BE2C (cell line): Measurements from ENCODE around the gene CABLES1.

ENCODE experiments used
- DNase-seq: peaks from one replicate; pipeline ENCODE4 v3.0.0-alpha.2; 2020
- H3K27me3 ChIP-seq: fragments of 250-450 bp; sonication (Bioruptor Pico); 2 replicates; pipeline ENCODE4 v1.5.1; 2020; ENCODE audit warnings: mild to moderate bottlenecking
- H3K36me3 ChIP-seq: fragments of 250-450 bp; sonication (Bioruptor Pico); 2 replicates; pipeline ENCODE4 v1.5.1; 2020; ENCODE audit warnings: mild to moderate bottlenecking
- H3K4me1 ChIP-seq: fragments of 250-450 bp; sonication (Bioruptor Pico); 2 replicates; pipeline ENCODE4 v1.5.1; 2020
- H3K4me3 ChIP-seq: 2 replicates; pipeline ENCODE4 v1.5.1; 2011; ENCODE audit warnings: low read depth, low read length
- H3K9me3 ChIP-seq: fragments of 250-450 bp; sonication (Bioruptor Pico); 2 replicates; pipeline ENCODE4 v1.5.1; 2020
- TF ChIP-seq, protein P1 (sequence below): IDR thresholded peaks from 2 replicates; pipeline ENCODE4 v1.5.1; 2012; ENCODE audit warnings: mild to moderate bottlenecking, low read depth, low read length

Gene CABLES1

DNA sequence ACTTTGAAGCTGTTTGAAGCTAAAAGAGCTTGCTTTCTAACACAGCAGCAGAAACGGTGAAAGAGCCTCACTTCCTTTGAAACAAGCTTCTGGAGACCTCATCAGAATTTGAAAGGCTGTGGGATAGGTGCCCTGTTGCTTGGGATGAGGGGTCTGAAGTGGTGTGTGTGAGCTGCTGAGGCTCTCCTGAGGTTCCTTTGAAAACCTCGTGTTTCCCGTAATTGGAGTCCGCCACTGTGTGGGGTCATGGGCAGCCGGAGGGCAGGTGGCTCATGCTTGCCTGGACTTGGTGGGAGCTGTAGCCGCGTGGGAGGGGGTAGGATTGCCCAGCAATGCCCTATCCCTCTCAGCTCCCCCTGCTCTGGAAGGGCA, 34.4 kb downstream of the CABLES1 start:
- Histone ChIP-seq H3K27me3 (no peaks in the 10 kb centered on the region), H3K9me3 (no peaks in the 10 kb centered on the region), H3K36me3 (no peaks in the 10 kb centered on the region), H3K4me1 (no peaks in the 10 kb centered on the region), H3K4me3 (no peak overlapping the region)
- DNase-seq: no peak
- TF ChIP-seq, protein P1, sequence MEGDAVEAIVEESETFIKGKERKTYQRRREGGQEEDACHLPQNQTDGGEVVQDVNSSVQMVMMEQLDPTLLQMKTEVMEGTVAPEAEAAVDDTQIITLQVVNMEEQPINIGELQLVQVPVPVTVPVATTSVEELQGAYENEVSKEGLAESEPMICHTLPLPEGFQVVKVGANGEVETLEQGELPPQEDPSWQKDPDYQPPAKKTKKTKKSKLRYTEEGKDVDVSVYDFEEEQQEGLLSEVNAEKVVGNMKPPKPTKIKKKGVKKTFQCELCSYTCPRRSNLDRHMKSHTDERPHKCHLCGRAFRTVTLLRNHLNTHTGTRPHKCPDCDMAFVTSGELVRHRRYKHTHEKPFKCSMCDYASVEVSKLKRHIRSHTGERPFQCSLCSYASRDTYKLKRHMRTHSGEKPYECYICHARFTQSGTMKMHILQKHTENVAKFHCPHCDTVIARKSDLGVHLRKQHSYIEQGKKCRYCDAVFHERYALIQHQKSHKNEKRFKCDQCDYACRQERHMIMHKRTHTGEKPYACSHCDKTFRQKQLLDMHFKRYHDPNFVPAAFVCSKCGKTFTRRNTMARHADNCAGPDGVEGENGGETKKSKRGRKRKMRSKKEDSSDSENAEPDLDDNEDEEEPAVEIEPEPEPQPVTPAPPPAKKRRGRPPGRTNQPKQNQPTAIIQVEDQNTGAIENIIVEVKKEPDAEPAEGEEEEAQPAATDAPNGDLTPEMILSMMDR: no peak

DNA sequence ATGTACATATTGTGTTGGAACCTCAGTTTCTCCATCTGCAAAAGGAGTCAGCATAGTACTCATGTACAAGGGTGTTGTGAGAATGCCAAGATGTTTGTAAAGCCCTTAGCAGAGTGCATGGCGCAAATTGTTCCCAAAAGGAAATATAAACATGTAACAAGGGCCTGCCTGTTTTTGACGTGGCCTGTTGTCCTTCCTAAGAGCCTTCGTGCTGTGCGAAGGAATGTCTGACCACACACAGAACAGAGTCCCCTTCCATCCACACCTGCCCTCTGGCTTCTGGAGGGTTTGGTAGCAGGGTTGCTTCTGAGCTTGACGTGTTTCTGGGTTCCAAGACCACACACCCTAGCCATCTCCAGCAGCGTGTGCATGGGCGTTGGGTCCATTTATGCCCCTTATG, 34.9 kb downstream of the CABLES1 start:
- DNase-seq: no peak
- H3K36me3 ChIP-seq: no peaks in the 10 kb centered on the region
- H3K9me3 ChIP-seq: no peaks in the 10 kb centered on the region
- no peak overlapping the region for H3K4me3 ChIP-seq
- TF ChIP-seq, protein P1: no peak
- no peaks in the 10 kb centered on the region for H3K27me3 ChIP-seq
- H3K4me1 ChIP-seq: no peaks in the 10 kb centered on the region

DNA sequence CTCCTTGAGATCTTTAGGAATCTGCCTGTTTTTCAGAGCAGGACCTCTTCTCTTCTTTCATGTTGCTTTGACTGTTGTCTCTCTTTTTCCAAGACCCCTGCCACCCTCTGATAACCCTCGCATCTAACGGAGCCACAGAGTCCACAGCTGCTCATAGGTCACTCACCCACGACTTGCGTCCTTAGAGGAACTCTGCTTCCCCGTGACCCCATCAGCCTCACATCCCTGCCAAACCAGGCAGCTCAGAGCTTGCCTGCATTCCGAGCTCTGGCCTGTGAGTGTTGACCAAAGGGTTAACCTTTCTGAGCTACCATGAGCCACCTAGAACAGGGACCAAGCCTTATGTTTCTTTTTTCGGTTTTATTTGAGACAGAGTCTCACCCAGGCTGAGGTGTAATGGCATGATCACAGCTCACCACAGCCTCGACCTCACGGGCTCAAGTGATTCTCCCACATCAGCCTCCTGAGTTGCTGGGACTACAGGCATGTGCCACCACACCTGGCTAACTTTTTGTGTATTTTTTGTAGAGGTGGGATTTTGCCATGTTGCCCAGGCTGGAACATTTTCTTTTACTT, 36.4 kb downstream of the CABLES1 start:
- no peaks in the 10 kb centered on the region for H3K9me3 ChIP-seq
- TF ChIP-seq, protein P1: no peak
- DNase-seq: no peak
- H3K4me1 ChIP-seq: no peaks in the 10 kb centered on the region
- H3K27me3 ChIP-seq: no peaks in the 10 kb centered on the region
- H3K4me3 ChIP-seq: no peak overlapping the region
- H3K36me3 ChIP-seq: no peaks in the 10 kb centered on the region

DNA sequence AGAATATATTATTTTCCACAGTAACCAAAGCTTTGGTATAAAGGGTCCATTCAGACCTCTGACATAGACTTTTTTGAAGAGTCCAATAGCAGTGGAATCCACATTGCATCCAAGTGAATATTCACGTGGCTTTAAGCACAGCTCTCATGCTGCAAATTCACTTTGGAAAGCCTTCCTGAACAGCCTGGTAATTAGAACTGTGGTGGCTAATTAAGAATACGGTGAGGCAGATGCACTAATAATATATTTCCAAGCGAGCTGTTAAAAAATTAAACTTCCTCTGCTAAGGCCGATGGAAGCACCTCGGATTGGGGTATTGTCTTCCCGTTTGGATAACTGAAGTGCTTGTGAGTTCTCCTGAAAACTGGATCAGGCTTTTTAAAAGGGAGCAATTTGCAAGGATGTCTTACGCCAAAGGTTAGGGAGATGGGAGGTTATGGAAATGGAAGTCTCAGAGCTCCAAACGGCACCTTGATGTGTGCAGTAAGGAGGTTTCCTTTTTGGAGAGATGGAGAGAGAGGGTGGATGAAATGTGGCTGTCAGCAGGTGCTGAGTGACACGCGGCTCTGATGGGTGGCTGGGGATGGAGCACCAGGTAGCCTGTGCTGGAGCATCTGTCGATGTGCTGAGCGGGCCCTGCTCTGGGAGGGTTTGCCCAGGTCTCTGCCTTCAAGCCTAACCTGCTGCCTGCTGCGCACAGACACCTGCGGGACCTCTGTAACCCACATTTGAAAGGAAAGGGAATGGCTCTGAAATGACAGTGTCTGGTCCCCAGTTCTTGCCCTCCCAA, 37.5 kb downstream of the CABLES1 start:
- Histone ChIP-seq H3K27me3 (no peaks in the 10 kb centered on the region), H3K9me3 (no peaks in the 10 kb centered on the region), H3K36me3 (no peaks in the 10 kb centered on the region), H3K4me1 (no peaks in the 10 kb centered on the region), H3K4me3 (no peak overlapping the region)
- TF ChIP-seq, protein P1: no peak
- no peak for DNase-seq

DNA sequence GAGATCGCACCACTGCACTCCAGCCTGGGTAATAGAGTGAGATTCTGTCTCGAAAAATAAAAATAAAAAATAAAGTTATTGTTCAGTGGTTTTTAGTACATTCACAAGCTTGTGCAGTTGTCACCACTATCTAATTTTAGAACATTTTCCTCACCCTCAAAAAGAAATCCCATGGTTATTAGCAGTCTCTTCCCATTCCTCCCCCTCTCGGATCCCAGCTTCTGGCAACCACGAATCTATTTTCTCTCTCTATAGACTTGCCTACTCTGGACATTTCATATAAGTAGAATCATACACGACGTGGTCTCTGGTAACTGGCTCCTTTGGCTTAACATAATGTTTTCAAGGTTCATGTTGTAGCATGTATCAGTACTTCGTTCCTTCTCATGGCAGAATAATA, 38.6 kb downstream of the CABLES1 start:
- no peaks in the 10 kb centered on the region for H3K9me3 ChIP-seq
- DNase-seq: no peak
- no peak overlapping the region for H3K4me3 ChIP-seq
- no peaks in the 10 kb centered on the region for H3K27me3 ChIP-seq
- H3K4me1 ChIP-seq: no peaks in the 10 kb centered on the region
- TF ChIP-seq, protein P1: no peak
- H3K36me3 ChIP-seq: no peaks in the 10 kb centered on the region

DNA sequence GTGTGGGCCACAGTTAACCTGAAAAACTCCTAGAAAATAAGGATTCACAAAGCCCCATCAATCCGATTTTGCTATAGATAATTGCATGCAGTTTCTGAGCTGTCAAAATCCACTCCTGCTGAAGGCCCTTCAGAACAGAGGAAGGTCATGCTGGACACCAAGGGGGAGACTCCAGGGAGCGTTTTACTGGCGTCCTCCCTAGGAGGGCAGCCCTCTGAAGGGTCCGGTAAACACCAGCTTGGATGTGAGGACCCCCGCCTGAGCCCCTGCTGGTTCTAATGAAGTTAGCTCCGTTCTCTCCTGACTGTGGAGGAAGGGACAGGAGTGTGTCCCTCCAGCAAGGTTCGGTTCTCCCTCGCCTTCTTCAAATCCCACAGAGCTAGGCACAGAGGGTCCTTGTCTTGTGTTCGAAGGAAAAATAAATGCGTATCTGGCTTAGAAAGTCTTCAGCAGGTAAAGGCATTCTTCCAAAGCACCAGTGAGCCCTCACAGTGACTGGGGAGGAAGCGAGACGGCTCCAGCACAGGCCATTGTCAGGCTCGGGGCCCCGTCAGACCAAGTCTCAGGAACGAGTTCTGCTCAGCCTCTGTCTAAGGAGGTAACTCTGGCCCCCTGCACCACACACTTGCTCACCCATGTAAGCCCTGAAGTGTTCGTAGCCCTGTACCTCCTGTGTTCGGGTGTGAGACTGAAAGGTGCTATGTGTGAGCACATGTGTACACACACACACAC, 41.6 kb downstream of the CABLES1 start:
- Histone ChIP-seq H3K4me1 (no peaks in the 10 kb centered on the region), H3K9me3 (no peaks in the 10 kb centered on the region), H3K36me3 (no peaks in the 10 kb centered on the region), H3K27me3 (no peaks in the 10 kb centered on the region), H3K4me3 (no peak overlapping the region)
- TF ChIP-seq, protein P1: no peak
- DNase-seq: no peak
